Measurements from ENCODE around the gene MCCC1.

The MCCC1 gene

GRCh38 chr3:182965861-182966366 is 133.4 kb downstream of the MCCC1 start:
- Histone ChIP-seq H3K27ac (no peak overlapping the region), H3K4me3 (no peak overlapping the region)
- TF ChIP-seq, protein P1, sequence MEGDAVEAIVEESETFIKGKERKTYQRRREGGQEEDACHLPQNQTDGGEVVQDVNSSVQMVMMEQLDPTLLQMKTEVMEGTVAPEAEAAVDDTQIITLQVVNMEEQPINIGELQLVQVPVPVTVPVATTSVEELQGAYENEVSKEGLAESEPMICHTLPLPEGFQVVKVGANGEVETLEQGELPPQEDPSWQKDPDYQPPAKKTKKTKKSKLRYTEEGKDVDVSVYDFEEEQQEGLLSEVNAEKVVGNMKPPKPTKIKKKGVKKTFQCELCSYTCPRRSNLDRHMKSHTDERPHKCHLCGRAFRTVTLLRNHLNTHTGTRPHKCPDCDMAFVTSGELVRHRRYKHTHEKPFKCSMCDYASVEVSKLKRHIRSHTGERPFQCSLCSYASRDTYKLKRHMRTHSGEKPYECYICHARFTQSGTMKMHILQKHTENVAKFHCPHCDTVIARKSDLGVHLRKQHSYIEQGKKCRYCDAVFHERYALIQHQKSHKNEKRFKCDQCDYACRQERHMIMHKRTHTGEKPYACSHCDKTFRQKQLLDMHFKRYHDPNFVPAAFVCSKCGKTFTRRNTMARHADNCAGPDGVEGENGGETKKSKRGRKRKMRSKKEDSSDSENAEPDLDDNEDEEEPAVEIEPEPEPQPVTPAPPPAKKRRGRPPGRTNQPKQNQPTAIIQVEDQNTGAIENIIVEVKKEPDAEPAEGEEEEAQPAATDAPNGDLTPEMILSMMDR (IDR thresholded peaks at IDR 0.05): no peak
- no peak for DNase-seq (ENCODE audit: low spot score)

Measured in coronary artery (tissue), 2 donors.